Dedifferentiated amniotic fluid mesenchymal stem cell (primary cell): ENCODE data around the gene USP32.
"Not testable (repeated sequence)": the region's sequence is repeated elsewhere in the genome, so short reads cannot be mapped to it uniquely, and the experiment has no call there.

Source experiments
- DNase-seq: peaks from one replicate; pipeline ENCODE4 v3.0.0-alpha.2; 2016; ENCODE audit errors: extremely low spot score

Gene USP32

GRCh38 chr17:60372790-60373483 lies 19.0 kb downstream of the USP32 start:
- no peak for DNase-seq

DNA sequence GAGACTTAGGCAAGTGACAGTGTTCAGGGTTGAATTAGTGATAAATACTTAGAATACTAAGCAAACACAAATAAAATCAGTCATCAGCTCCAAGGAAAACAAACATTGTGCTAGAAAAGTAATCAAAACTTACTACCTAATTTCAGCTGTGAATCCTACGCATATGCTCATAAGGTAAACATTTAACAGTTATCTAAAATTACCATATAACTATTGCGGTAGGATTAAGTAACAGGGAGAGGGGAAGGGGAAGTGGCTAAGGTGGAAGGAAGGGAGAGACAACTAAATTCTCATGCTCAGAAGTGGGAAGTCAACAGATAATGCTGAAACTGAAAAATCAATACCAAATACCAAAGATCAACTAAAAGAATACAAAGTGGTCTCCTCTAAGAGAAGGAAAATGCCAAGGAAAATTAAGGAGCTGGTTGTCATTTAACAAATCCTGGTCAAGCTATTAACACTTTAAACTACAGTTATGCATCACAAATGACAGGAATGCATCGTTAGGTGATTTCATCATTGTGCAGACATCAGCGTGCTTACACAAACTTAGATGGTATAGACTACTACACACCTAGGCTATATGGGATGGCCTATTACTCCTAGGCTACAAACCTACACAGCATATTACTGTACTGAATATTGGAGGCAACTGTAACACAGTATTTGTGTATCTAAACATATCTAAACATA lies 20.0 kb downstream of the USP32 start:
- DNase-seq, result no peak

- DNase-seq, result no peak
Observed at GRCh38 chr17:60371416-60371815, 20.5 kb downstream of the USP32 start.

- no peak for DNase-seq
Observed at GRCh38 chr17:60369727-60370126, 22.2 kb downstream of the USP32 start.

GRCh38 chr17:60363700-60364405 lies 28.1 kb downstream of the USP32 start:
- no peak for DNase-seq

- no peak for DNase-seq
Observed at GRCh38 chr17:60362329-60362728, 29.6 kb downstream of the USP32 start.

DNA sequence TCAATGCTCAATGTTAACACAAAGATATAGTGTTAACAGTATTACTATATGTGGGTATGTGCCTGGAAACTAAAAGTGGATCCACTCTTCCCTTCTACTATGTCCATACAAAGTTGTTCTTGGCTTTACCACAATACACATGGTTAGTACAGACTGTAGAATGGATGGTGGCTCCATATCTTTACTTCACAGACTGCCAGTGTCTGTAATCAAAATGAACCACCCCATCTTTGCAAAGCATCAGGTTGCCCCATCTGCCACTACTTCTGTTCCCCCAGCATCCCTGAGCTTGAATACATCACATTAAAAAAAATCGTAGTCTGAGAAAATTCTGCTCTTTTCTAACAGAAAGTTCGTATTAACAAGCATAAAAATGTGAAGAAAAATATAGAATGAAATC lies 30.0 kb downstream of the USP32 start:
- no peak for DNase-seq

DNA sequence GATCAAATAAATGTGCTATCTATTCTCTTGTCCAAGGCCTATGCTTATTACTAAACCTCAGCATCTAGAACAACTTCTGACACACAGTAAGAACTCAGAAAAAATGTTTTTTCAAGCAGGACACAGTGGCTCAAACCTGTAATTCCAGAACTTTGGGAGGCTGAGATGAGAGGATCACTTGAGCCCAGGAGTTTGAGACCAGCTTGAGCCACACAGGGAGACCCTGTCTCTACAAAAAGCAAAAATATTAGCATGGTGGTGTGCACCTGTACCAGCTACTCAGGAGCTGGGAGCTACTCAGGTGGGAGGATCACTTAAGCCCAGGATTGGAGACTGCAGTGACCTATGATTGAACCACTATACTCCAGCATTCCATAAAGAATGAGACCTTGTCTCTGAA lies 32.5 kb downstream of the USP32 start:
- DNase-seq, result no peak

- DNase-seq, result no peak
Observed at GRCh38 chr17:60358606-60359225, 33.2 kb downstream of the USP32 start.

- DNase-seq, result no peak
Observed at GRCh38 chr17:60356940-60357339, 35.0 kb downstream of the USP32 start.

GRCh38 chr17:60355663-60356594 lies 36.0 kb downstream of the USP32 start:
- no peak for DNase-seq

- peak; percentile 85 for DNase-seq
Observed at GRCh38 chr17:60354223-60354622, 37.7 kb downstream of the USP32 start.

- no peak for DNase-seq
Observed at GRCh38 chr17:60353773-60354172, 38.2 kb downstream of the USP32 start.

DNA sequence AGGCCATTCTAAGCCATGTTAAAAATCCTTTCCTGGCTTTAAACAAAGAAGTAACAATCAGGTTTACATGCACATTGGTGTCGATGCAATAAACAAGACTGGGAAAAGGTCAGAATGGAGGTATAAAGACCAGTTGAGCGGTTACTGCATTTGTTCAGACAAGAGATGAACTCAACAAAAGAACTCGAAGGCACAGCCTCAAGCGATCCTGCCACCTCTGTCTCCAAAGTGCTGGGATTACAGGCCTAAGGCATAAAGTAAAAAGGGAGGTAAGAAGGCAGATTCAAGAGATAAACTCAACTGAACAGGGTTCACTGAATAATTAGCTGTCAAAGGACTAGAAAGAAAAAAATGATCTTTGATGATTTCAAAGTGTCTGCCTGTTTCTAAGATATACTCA lies 39.4 kb downstream of the USP32 start:
- no peak for DNase-seq

DNA sequence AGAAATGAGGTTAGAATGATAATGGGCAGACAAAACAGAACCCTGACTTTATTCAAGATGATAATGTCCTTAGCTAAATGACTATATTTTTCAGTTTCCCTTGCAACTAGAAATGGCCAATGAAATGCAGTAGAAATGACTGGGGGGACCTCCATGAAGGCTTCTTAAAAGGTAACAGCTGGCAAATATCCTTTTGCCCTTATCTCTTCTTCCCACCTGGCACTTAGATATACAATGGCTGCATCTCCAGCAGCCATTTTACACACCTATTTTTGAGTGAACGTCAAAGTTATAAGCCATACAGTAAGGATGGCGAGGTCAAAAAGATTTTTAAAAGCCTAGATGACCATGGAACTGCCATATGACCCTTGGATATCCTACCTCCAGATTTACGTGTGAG lies 39.9 kb downstream of the USP32 start:
- DNase-seq, result no peak

- DNase-seq, result no peak
Observed at GRCh38 chr17:60351012-60351695, 40.8 kb downstream of the USP32 start.

- no peak for DNase-seq
Observed at GRCh38 chr17:60348616-60349015, 43.3 kb downstream of the USP32 start.

DNA sequence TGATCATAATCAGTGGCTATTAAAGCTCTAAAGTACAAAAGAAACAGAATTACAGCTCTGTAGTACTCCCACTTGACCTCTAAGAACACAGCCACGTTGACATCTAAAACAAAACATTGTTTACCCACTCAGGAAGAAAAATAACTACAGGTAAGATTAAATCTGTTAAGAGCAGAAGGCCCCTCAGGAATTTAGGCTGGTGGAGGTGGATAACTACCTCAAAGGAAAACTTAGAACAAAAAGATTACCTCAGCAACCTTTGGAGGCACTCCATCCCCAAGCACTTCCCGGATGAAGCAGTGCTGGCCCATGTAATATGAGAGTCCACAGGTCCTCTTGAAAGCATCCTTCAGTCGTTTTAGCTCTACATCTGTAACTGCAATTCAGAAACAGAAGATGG lies 46.7 kb downstream of the USP32 start:
- no peak for DNase-seq

DNA sequence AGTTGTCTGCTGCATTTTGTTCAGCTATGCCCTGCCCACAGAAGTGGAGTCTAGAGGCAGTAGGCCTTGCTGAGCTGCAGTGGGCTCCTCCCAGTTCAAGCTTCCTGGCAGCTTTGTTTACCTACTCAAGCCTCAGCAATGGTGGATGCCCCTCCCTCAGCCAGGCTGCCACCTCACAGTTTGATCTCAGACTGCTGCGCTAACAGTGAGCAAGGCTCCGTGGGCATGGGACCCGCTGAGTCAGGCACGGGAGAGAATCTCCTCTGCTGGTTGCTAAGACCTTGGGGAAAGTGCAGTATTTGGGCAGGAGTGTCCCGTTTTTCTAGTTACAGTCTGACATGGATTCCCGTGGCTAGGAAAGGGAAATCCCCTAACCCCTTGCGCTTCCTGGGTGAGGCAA lies 49.4 kb downstream of the USP32 start:
- DNase-seq, result not testable (repeated sequence)

DNA sequence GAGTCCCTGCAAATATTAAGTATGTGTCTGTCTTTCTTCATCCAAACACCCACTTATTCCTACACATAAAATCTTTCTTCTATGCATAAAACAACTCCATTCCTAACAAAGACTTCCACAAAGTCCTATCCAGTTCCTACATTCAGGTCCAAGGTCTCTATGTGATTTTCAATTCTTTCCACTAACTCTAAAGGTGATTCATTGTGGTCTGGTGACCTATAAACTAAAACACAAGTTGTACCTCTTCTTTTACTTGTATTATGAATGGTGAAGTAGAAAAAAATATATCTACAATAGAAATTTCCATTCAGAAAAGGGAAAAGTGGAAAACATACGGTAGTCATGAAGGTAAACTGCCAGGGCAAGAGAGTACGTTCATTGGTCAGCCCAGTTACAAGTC lies 56.6 kb downstream of the USP32 start:
- no peak for DNase-seq

GRCh38 chr17:60333628-60334031 lies 58.3 kb downstream of the USP32 start:
- DNase-seq, result no peak
